ENCODE measurements around the gene GPHB5. TPM values are rescaled to one million over a fixed set of nuclear protein-coding genes. Genes with fewer than 3 reads are reported as not detected.
"Not testable (repeated sequence)": the region's sequence is repeated elsewhere in the genome, so short reads cannot be mapped to it uniquely, and the experiment has no call there.

Gene GPHB5
- total RNA-seq, 1 donor from 2014 or later, result not detected

- H2AFZ ChIP-seq (ENCODE audit: low read depth, low read length), result no peak overlapping the region
- no peak overlapping the region for H3K4me3 Mint-ChIP-seq (ENCODE audit: unreplicated experiment)
- H3K36me3 Mint-ChIP-seq (ENCODE audit: low read depth, unreplicated experiment), result no peaks in the 10 kb centered on the region
- no peaks in the 10 kb centered on the region for H3K79me2 ChIP-seq (ENCODE audit: insufficient read depth, low read length)
- no peaks in the 10 kb centered on the region for H4K20me1 ChIP-seq (ENCODE audit: insufficient read depth, low read length)
- TF ChIP-seq EZH2 (IDR thresholded peaks at IDR 0.05; ENCODE audit: insufficient read depth, low read length) (no peak), CTCF (IDR thresholded peaks at IDR 0.05; ENCODE audit: insufficient read depth, low read depth, low read length) (no peak)
- no peak overlapping the region for H3K9ac ChIP-seq (ENCODE audit: low read length)
- no peak for DNase-seq (ENCODE audit: low read depth)
- no peaks in the 10 kb centered on the region for H3K9me3 Mint-ChIP-seq (ENCODE audit: unreplicated experiment)
- H3K36me3 ChIP-seq (ENCODE audit: insufficient read depth, low read length), result no peaks in the 10 kb centered on the region
- H3K27ac ChIP-seq (ENCODE audit: low read depth, low read length), result no peak overlapping the region
- no peak for FAIRE-seq
- no peaks in the 10 kb centered on the region for H3K27me3 Mint-ChIP-seq (ENCODE audit: low read depth, unreplicated experiment)
- no peaks in the 10 kb centered on the region for H3K4me1 ChIP-seq (ENCODE audit: insufficient read depth, low read length)
- no peak overlapping the region for H3K27ac Mint-ChIP-seq (ENCODE audit: unreplicated experiment)
- no peaks in the 10 kb centered on the region for H3K27me3 ChIP-seq (ENCODE audit: insufficient read depth, low read length)
- no peak overlapping the region for H3K4me3 ChIP-seq (ENCODE audit: insufficient read depth, low read depth, low read length)
- no peaks in the 10 kb centered on the region for H3K4me1 Mint-ChIP-seq (ENCODE audit: low read depth, unreplicated experiment)
- H3K4me2 ChIP-seq (ENCODE audit: low read length), result no peak overlapping the region
- H3K9me3 ChIP-seq (ENCODE audit: insufficient read depth, low read depth, low read length), result no peaks in the 10 kb centered on the region
These were observed 4.3 kb upstream of the GPHB5 start for GRCh38 chr14:63322897-63323573.

GRCh38 chr14:63322472-63322871 lies 3.7 kb upstream of the GPHB5 start:
- no peak overlapping the region for H3K4me2 ChIP-seq (ENCODE audit: low read length)
- DNase-seq (ENCODE audit: low read depth) (no peak), FAIRE-seq (no peak)
- no peak overlapping the region for H3K27ac ChIP-seq (ENCODE audit: low read depth, low read length)
- no peak overlapping the region for H3K9ac ChIP-seq (ENCODE audit: low read length)
- H3K4me1 ChIP-seq (ENCODE audit: insufficient read depth, low read length), result no peaks in the 10 kb centered on the region
- H3K9me3 ChIP-seq (ENCODE audit: insufficient read depth, low read depth, low read length), result no peaks in the 10 kb centered on the region
- Mint-ChIP-seq H3K4me1 (ENCODE audit: low read depth, unreplicated experiment) (no peaks in the 10 kb centered on the region), H3K27ac (ENCODE audit: unreplicated experiment) (no peak overlapping the region), H3K9me3 (ENCODE audit: unreplicated experiment) (no peaks in the 10 kb centered on the region), H3K36me3 (ENCODE audit: low read depth, unreplicated experiment) (no peaks in the 10 kb centered on the region), H3K27me3 (ENCODE audit: low read depth, unreplicated experiment) (no peaks in the 10 kb centered on the region), H3K4me3 (ENCODE audit: unreplicated experiment) (no peak overlapping the region)
- no peak overlapping the region for H2AFZ ChIP-seq (ENCODE audit: low read depth, low read length)
- no peak overlapping the region for H3K4me3 ChIP-seq (ENCODE audit: insufficient read depth, low read depth, low read length)
- H4K20me1 ChIP-seq (ENCODE audit: insufficient read depth, low read length), result no peaks in the 10 kb centered on the region
- H3K27me3 ChIP-seq (ENCODE audit: insufficient read depth, low read length), result no peaks in the 10 kb centered on the region
- TF ChIP-seq CTCF (IDR thresholded peaks at IDR 0.05; ENCODE audit: insufficient read depth, low read depth, low read length) (no peak), EZH2 (IDR thresholded peaks at IDR 0.05; ENCODE audit: insufficient read depth, low read length) (no peak)
- no peaks in the 10 kb centered on the region for H3K36me3 ChIP-seq (ENCODE audit: insufficient read depth, low read length)
- H3K79me2 ChIP-seq (ENCODE audit: insufficient read depth, low read length), result no peaks in the 10 kb centered on the region

- H4K20me1 ChIP-seq (ENCODE audit: insufficient read depth, low read length), result no peaks in the 10 kb centered on the region
- H3K9me3 ChIP-seq (ENCODE audit: insufficient read depth, low read depth, low read length), result no peaks in the 10 kb centered on the region
- Mint-ChIP-seq H3K36me3 (ENCODE audit: low read depth, unreplicated experiment) (no peaks in the 10 kb centered on the region), H3K27me3 (ENCODE audit: low read depth, unreplicated experiment) (no peaks in the 10 kb centered on the region), H3K27ac (ENCODE audit: unreplicated experiment) (peak overlapping the region; percentile 15), H3K9me3 (ENCODE audit: unreplicated experiment) (no peaks in the 10 kb centered on the region), H3K4me1 (ENCODE audit: low read depth, unreplicated experiment) (peaks cover 8% of the 10 kb centered on the region), H3K4me3 (ENCODE audit: unreplicated experiment) (no peak overlapping the region)
- TF ChIP-seq EZH2 (IDR thresholded peaks at IDR 0.05; ENCODE audit: insufficient read depth, low read length), result no peak
- TF ChIP-seq CTCF (IDR thresholded peaks at IDR 0.05; ENCODE audit: insufficient read depth, low read depth, low read length), result peak; percentile 62
- H3K27ac ChIP-seq (ENCODE audit: low read depth, low read length), result no peak overlapping the region
- DNase-seq (ENCODE audit: low read depth) (no peak), FAIRE-seq (no peak)
- no peaks in the 10 kb centered on the region for H3K27me3 ChIP-seq (ENCODE audit: insufficient read depth, low read length)
- H3K9ac ChIP-seq (ENCODE audit: low read length), result no peak overlapping the region
- H3K36me3 ChIP-seq (ENCODE audit: insufficient read depth, low read length), result no peaks in the 10 kb centered on the region
- no peaks in the 10 kb centered on the region for H3K4me1 ChIP-seq (ENCODE audit: insufficient read depth, low read length)
- no peak overlapping the region for H3K4me2 ChIP-seq (ENCODE audit: low read length)
- no peak overlapping the region for H2AFZ ChIP-seq (ENCODE audit: low read depth, low read length)
- no peak overlapping the region for H3K4me3 ChIP-seq (ENCODE audit: insufficient read depth, low read depth, low read length)
- H3K79me2 ChIP-seq (ENCODE audit: insufficient read depth, low read length), result no peaks in the 10 kb centered on the region
These were observed 9.9 kb downstream of the GPHB5 start for GRCh38 chr14:63308723-63309317.

- not testable (repeated sequence) for H3K4me1 Mint-ChIP-seq (ENCODE audit: low read depth, unreplicated experiment); H3K27me3 Mint-ChIP-seq (ENCODE audit: low read depth, unreplicated experiment); H3K27ac ChIP-seq (ENCODE audit: low read depth, low read length)
These were observed 14.3 kb downstream of the GPHB5 start for GRCh38 chr14:63304429-63304828.

More at GRCh38 chr14:63304429-63304828, 14.3 kb downstream of the GPHB5 start:
- DNase-seq (ENCODE audit: low read depth); H3K36me3 ChIP-seq (ENCODE audit: insufficient read depth, low read length); H3K79me2 ChIP-seq (ENCODE audit: insufficient read depth, low read length); H3K36me3 Mint-ChIP-seq (ENCODE audit: low read depth, unreplicated experiment); H3K9ac ChIP-seq (ENCODE audit: low read length); H4K20me1 ChIP-seq (ENCODE audit: insufficient read depth, low read length); H3K9me3 Mint-ChIP-seq (ENCODE audit: unreplicated experiment); H3K4me1 ChIP-seq (ENCODE audit: insufficient read depth, low read length); FAIRE-seq; H3K4me3 Mint-ChIP-seq (ENCODE audit: unreplicated experiment); H3K9me3 ChIP-seq (ENCODE audit: insufficient read depth, low read depth, low read length); H3K27ac Mint-ChIP-seq (ENCODE audit: unreplicated experiment); H3K4me2 ChIP-seq (ENCODE audit: low read length); H3K4me3 ChIP-seq (ENCODE audit: insufficient read depth, low read depth, low read length); H3K27me3 ChIP-seq (ENCODE audit: insufficient read depth, low read length); H2AFZ ChIP-seq (ENCODE audit: low read depth, low read length): not testable (repeated sequence)
